HG03060 (cell line): ENCODE measurements around the gene ZNF618.
"Not testable (repeated sequence)": the region's sequence is repeated elsewhere in the genome, so short reads cannot be mapped to it uniquely, and the experiment has no call there.

Experiments used
- ATAC-seq: cut with Tn5 transposase; IDR thresholded peaks from one replicate; pipeline ENCODE4 v1.9.1; 2021; ENCODE audit warnings: low read depth, moderate number of reproducible peaks; ENCODE audit not compliant: unreplicated experiment

Gene ZNF618

DNA sequence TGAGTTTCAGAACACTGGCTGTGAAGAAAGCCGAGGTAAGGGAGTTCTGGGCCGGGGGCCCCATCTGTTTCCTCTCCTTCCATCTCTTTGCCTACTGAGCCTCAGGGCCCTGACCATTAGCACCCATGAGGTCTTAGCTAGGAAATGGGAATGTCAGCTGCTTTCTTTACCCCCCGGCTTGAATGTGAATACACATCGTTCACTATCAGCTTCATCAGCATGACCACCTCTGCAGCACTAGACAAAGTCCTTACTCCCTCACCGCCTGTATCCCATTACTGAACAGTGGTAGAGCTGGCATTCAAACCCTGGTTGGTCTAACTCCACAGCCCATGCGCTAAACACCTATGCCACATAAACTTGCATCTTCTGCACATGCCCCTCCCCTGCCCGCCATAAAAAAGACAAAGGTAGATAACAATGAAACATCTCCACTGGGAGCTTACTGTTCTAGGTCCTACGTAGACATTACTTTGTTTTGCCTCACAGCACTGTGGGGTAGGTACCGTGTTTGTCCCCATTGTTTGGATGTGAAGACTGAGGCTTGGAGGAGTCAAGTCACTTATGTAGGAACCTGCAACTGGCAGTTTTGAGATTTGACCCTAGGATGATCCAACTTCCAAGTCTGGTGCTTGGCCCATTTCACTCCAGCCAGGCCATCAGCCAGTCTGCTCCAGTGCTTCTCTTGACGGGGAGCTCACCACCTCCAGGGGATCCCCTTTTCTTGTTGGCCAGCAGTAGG lies 108.7 kb downstream of the ZNF618 start:
- no peak for ATAC-seq

DNA sequence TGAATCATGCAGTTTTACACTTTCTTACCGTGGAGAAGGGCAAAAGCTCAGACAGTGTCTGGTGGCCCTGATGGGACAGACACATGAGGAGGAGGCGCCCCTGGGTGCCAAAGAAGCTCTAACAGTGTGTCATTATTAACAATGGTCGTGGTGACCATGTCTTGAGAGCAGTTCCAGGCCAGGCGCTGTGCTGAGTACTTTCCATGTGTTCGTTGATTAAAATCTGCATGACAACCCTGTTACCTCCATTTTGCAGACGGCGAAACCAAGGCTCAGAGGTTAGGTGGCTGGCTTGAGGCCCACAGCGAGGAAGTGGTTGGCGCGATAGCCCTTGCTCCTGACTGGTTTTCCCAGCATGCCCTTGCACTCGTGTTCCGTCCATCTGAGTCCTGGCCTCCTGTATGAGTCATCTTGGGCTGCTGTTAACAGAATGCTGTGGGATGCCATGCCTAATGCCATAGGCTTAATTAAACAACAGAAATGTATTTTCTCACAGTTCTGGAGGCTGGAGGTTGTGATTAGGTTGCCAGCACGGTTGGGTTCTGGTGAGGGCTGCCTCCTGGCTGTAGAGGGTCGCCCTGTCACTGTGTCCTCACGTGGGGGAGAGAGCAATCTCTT lies 110.0 kb downstream of the ZNF618 start:
- no peak for ATAC-seq

DNA sequence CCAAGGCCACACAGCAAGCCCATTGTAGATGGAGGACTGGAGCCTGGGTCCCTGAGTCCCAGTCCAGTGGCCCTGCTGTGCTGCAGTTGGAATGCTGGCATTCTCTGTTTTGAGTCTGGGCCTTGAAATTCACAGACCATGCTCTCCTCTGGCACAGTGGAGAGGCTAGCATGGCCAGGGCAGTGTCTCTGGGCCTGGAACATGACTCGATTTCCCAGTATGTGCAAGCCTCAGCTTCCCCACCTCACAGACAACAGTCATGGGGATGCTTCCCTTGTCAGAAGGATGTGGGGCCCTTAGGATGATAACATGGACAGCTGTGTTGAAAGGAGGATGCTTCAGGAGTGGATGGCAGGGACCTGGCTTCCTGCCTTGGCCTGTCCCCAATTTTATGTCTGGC lies 110.8 kb downstream of the ZNF618 start:
- ATAC-seq, result no peak

DNA sequence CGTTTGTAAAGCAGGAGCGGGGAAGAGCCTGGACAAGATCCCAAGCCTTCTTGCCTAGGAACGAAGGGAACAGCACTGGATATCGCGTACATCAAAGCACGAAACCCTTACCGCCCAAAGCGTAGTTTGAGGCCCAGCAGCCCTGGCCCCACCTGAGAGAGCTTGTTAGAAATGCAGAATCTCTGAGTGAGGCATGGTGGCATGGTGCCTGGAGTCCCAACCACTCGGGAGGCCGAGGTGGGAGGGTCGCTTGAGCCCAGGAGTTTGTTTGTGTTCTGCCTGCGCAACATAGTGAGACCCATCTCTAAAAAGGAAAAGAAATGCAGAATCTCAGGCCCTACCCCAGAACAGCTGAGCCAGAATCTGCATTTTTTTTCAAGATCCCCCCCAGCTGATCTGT lies 111.4 kb downstream of the ZNF618 start:
- ATAC-seq, result no peak

DNA sequence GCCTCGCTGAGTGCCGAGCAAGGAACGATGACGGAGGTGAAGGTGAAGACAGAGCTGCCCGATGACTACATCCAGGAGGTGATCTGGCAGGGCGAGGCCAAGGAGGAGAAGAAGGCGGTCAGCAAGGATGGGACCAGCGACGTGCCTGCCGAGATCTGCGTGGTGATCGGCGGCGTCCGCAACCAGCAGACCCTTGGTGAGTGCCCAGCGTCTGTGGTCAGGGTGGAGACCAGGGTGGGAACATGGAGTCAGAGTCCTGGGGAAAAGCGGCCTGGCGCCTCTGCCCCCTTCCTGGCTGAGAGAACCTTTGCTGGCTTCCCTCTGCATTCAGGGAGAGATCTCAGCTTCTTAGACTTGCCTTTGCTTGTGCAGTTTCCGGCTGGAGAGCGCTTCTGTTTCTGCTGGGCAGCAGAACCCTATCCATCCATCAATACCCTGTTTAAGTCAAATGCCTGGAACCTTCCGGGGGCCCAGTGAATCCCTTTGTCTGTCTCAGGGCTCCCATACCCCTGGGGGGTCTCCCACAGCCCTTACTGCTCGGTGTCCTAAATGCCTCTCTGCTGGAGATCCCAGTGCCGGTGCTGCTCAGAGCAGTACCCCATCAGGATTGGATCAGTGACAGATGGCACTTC lies 112.4 kb downstream of the ZNF618 start:
- no peak for ATAC-seq

DNA sequence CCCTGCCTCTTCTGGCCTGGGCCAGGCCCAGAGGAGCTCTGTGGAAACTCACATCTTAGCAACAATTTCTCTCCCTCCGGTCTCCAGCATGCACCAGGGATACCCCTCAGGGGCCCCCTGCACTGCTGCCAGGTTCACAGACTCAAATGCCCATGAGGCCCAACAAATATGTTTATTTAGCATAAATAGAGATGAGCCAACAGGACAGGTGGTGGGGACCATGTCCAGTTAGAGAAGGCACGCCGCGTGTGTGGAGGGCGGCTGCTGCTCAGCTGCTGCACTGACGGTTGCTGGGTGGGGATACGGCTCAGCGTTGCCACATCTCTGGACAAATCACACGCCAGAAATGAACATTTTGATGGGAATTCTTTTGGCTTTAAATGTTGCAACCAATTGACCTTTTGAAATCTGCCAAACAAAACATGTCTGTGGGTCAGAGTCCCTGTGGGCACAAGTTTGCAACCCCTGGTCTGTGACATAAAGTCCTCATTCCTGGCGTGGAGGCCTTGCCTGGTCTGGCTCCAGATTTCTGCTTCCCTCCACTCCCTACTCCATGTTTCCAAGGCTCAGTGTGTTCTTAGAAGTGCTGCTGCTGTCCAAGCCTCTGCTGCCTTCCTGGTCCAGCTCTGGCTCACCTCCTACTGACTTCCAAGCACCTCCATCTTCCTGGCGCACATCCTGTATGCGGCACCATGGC lies 113.1 kb downstream of the ZNF618 start:
- ATAC-seq, result no peak

DNA sequence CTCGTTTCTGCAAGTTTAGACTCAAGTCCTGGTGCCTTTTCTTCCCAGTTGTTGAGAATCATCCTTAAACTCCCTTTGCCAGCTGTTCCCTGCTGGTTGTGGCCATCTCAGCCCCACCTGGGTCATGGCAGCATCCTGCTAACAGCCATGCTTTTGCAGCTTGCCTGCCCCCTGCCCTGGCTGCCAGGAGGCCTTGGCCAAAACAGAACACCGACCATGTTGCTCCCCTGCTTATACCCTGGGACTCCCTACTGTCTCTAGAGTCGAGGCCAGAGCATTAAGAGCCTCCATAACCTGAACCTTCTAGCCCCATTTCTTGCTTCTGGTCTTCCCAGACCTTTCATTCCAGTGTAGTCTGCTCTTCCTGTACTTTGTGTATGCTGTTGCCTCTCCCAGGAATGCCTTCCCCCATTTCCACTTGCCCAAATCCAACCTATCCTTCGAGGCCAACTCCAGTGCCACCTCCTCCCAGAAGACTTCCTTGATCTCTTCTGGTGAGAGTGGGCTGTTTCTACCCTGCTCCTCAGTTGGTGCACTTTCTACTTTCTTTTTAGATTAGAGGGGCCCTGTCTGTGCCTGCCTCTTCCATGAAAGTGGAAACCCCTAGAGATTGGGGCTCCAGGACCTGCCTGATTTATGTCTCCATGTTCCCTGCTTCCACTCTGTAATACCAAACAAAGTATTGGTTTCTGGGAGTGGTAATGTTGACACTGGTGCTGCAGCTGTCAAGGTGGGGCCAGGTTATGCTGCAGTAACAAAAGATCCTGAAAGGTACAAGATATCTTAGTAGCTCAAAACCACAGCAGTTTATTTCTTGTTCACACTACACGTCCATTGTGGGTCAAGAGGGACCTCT lies 113.8 kb downstream of the ZNF618 start:
- ATAC-seq, result no peak

DNA sequence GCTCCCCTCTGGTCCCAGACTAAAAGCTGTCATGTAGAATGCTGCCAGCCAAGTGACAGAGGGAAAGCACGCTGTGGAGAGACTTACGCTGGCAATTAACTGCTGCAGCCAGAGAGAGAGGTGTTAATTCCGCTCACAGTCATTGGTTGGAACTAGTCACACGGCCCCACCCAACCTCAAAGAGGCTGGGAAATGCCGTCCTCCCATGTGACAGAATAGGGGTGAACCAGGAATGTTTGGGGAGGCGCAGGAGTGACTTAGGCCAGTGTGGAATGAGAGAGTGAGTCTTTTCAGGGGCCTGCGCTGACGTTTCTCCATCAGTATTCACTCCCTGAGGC lies 114.4 kb downstream of the ZNF618 start:
- ATAC-seq, result no peak

DNA sequence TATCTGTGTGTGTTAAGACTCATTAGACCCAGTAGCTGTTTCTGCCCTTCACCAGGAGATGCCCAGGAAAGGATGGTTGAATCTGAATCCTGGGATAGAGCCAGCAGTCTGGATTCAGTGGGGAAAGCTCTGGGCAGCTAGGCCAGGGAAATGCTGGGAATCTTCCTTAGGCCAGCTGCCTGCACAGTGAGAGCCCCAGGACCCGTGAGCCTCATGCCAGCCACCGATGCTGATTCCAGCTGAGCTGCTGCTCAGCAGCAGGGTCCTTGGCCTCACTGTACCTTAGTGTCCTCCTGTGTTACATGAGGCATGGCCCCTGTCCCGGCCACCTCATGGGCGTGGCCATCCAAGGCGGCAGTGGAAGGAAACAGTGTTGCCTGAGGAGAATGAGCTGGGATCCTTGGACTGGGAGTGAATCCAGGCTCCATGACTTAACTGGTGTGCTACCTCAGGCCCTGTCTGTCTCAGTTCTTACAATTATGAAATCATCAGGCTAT lies 114.9 kb downstream of the ZNF618 start:
- no peak for ATAC-seq

DNA sequence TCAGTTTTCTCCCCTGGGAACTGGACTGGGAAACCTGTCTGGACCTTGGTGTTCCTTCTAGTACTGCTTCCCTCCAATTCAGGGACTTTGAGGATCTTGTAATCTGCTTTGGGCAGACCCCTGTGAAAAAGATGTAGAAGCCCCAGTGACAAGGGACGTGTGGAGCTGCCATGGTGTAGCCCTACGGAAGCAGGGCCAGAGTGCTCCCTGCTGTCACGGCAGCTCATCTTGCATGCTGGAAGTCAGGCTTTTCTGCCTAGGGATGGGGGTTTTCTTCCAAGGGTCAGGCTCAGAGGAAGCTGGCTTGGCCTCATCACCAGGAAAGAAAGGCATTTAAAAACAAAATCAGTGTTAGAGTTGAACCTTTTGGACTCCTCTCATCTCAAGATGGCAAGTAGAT lies 115.6 kb downstream of the ZNF618 start:
- ATAC-seq, result no peak

DNA sequence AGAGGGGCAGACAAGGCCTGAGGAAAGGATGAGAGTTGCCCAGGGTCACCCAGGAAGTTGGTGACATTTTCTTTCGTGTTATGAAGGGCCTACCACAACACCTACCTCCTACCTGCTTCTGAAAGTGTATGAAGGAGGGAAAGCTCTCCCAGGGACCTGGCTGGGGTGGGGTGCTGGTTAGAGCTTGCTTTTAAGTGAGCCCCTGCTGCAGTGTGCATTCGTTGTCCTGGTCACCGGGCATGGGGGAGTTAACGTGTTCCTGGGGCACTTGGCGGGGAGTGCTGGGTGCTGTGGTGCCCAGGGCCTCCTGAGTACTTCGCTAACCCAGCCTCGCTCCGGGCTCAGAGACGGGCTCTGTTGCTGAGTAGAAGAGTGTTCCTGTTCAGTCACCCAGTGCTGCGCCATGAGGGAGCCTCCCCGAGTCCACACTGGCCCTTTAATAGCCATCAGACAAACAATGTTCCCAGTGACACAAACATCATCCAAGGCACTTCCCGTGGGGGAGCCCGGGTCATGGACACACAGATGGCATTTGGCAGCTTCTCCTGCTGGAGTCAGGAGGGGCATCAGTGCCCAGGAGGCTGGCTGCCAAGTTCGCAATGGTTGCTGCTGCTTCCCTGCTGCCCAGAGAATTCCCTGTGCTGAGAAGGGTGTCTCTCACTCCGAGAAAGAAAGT lies 116.3 kb downstream of the ZNF618 start:
- no peak for ATAC-seq

DNA sequence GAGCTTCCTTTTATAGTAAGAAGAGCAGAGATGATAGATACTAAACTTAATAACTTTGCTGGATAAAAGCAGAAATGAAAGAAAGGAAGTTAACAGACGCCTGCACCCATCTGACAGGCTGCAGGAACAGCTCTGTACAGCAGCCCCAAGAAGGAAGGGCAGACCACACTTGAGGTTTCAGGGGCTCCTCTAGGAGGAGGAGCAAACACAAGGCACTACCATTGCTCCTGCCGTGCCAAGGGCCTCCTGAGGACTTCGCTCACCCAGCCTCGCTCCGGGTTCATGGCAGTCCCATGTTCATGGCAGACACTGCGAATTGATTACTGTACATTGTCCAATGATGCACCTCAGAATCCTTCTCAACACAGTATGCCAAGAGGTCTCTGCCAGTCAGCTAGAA lies 116.9 kb downstream of the ZNF618 start:
- no peak for ATAC-seq

DNA sequence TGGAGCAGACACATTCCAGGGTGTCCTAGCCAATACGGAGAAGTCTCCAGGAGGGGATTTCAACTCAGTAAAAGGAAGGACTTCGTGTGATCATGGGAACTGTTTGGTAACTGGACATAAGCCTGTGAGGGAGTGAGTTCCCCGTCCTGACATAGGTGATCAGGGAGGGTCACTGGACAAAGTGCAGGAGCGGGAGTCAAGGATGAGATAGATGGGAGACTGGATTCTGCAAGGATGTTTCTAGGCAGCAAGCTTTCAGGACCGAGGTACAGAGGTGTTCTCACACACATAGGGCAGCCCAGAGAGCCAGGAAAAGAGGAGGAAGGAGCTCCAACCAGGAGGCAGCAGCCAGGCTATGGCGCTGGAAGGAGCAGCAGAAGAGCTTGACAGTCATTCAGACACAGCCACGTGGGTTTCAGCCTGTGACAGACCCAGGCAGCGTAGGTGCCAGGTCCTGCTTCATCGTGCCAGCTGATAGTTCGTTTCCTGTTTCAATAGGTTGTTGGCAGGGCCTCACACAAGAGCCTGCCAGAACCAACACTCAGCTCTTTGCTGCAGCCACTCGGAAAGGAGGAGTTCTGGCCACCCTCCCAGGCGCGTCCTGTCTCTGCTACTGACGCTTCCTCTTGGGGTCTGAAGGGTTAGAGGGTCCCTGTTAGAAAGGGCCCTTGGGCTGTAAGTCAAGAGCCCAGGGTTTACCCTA lies 117.9 kb downstream of the ZNF618 start:
- ATAC-seq, result no peak

DNA sequence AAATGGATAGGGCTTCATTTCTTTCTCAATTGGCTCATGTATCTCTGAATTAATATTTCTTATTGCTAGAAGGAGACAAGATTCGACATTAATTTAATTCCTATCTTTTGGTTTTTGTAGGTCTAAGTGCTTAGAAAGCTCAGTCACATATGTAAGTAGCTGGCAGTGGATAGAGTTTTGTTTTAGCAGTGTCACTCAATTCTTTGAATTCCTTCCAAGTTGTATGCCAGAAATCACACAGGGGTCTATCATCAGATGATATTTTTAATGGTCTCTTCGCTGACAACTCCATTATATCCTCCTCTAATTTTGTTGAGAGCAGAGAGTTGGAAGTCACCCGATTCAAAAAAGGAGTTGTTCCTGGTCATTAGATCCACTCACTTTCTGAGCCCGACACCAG lies 119.3 kb downstream of the ZNF618 start:
- no peak for ATAC-seq

DNA sequence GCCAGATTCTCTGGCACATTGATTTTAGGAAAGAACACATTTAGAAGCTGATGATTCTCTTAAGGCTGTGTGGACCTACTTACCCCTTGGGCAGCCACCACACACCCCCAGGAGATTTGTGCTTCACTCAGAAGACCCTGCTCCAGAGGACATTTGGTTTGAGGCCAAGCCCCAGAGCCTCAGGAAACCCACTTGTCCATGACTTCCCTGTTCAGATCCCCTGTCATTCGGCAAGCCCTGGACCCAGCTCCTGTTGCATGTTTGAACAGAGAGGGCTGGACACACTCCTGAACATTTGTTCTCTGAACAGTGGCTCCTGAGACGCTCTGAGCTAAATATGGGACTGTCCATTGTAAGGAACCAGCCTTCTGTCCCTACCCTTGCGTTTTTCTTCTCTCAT lies 119.9 kb downstream of the ZNF618 start:
- no peak for ATAC-seq

DNA sequence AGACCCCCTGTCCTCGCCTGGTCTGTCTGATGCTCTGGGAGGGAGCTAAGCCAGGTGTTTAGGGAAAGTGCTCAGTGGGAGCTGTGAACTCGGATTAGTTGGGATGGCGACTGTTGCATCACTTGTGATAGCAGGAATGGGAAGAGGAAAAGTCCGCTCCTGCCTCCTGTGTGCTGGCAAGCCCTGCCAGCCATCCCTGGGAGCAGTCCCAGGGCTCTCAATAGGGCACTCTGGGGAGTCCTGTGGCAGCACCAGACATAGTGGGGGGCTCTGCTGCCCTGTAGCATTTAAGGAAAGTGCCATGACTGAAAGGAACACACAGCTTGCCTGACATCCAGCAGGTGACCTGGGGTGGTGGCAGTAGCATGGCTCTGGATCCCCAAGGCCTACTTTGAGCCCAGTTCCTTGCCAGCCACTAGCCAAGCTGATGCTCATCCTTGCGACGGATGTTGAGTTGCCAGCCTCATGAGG lies 120.5 kb downstream of the ZNF618 start:
- no peak for ATAC-seq

DNA sequence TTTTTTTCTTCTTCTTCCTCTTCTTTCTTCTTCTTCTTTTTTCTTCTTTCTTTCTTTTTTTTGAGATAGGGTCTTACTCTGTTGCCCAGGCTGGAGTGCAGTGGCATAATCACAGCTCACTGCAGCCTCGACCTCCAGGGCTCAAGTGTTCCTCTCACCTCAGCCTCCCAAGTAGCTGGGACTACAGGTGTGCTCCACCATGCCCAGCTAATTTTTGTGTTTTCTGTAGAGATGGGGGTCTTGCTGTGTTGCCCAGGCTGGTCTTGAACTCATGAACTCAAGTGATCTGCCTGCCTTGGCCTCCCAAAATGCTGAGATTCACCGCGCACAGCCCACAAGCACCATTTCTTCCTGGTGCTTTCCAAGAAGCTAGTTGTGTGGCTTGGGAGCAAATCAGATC lies 121.0 kb downstream of the ZNF618 start:
- ATAC-seq, result not testable (repeated sequence)

DNA sequence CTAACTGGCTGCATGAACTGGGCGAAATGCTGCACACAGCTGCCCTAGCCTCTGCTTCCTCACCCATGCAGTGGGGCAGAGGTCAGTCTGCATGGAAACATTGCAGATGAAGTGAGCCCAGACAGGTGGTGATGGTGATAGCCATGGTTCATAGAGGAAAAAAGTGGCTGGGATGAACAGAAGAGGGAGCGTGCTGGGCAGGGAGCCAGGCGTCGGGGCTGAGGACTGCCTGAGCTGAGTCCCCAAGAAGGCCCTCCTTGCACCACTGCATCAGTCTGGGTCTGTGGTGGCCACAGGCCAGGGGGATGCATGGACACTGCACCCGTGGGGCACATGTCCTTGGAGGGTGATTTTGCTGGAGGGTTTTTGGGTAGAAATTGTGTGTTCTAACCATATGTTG lies 121.5 kb downstream of the ZNF618 start:
- ATAC-seq, result no peak

DNA sequence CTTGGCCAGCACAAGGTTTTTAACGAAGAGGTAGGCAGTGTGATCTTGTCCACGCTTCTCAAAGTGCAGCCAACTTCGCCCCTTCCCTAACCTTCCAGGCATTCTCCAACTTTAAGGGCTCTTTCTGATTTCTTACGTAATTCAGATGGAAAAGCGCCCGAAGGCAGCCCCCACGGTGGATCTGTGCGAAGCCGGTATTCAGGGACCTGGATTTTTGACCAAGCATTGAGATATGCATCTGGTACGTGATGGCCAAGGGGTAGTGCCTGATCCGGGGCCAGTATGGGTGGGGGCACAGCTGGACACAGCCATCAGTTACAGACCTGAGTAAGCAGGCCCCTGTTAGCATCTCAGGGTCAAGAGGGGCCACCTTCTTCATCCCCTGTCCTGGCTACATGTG lies 122.0 kb downstream of the ZNF618 start:
- no peak for ATAC-seq
